Left lobe of liver (tissue), 2 donors: ENCODE data around the gene CST8. TPM values are rescaled to one million over a fixed set of nuclear protein-coding genes. Genes with fewer than 3 reads are reported as not detected.

Experiments used
- ATAC-seq: fragments of 200-7000 bp; cut with Tn5 transposase; one replicate; pipeline ENCODE4 v1.9.1; 2020; ENCODE audit warnings: mild to moderate bottlenecking, moderate library complexity
- DNase-seq: peaks from one replicate; pipeline ENCODE4 v3.0.0-alpha.2; 2020; ENCODE audit warnings: low spot score
- total RNA-seq: library from RNA; stranded (reverse); gene quantifications from one replicate; pipeline ENCODE4 v1.2.1, GENCODE V29; 2021
- donor health status: DM: no; HTN: no; CAD: no; lungs with moderate emphysema.
- donor health status: DM: no; HTN: yes; CAD: no.

The CST8 gene
- total RNA-seq, 1 donor from 2014 or later = not detected

GRCh38 chr20:23519556-23519955 is 28.6 kb downstream of the CST8 start:
- ATAC-seq (no peak), DNase-seq (no peak)

GRCh38 chr20:23520185-23520584 is 29.3 kb downstream of the CST8 start:
- no peak for DNase-seq

GRCh38 chr20:23524146-23524545 is 33.2 kb downstream of the CST8 start:
- ATAC-seq (no peak), DNase-seq (no peak)

More at GRCh38 chr20:23520185-23520584, 29.3 kb downstream of the CST8 start:
- no peak for ATAC-seq

- no peak for ATAC-seq
These were observed 35.9 kb downstream of the CST8 start for GRCh38 chr20:23526850-23527249.

GRCh38 chr20:23528867-23529431 is 38.0 kb downstream of the CST8 start:
- ATAC-seq (no peak), DNase-seq (no peak)

More at GRCh38 chr20:23526850-23527249, 35.9 kb downstream of the CST8 start:
- DNase-seq = no peak

GRCh38 chr20:23530937-23531567 is 40.1 kb downstream of the CST8 start:
- DNase-seq = no peak
- ATAC-seq = no peak

GRCh38 chr20:23532533-23532932 is 41.6 kb downstream of the CST8 start:
- no peak for ATAC-seq
- DNase-seq = no peak

GRCh38 chr20:23533161-23533560 is 42.2 kb downstream of the CST8 start:
- ATAC-seq = no peak
- no peak for DNase-seq

GRCh38 chr20:23534801-23535593 is 44.1 kb downstream of the CST8 start:
- ATAC-seq (no peak), DNase-seq (no peak)

- ATAC-seq = no peak
- no peak for DNase-seq
These were observed 45.5 kb downstream of the CST8 start for GRCh38 chr20:23536328-23536974.

GRCh38 chr20:23537030-23537429 is 46.1 kb downstream of the CST8 start:
- no peak for ATAC-seq
- DNase-seq = no peak

- no peak for ATAC-seq
- no peak for DNase-seq
These were observed 49.7 kb downstream of the CST8 start for GRCh38 chr20:23540624-23541023.

- DNase-seq (no peak), ATAC-seq (no peak)
These were observed 50.4 kb downstream of the CST8 start for GRCh38 chr20:23541330-23541729.

- DNase-seq = no peak
- ATAC-seq = no peak
These were observed 50.9 kb downstream of the CST8 start for GRCh38 chr20:23541776-23542175.

GRCh38 chr20:23542801-23543200 is 51.9 kb downstream of the CST8 start:
- ATAC-seq (no peak), DNase-seq (no peak)

GRCh38 chr20:23544133-23544532 is 53.2 kb downstream of the CST8 start:
- ATAC-seq = no peak
- no peak for DNase-seq

Other genes with a start within 250 kb of the CST8 start
- 2.6 TPM for gene NXT1, start 140.3 kb upstream of the CST8 start, total RNA-seq
- 4.4 TPM for gene GZF1, start 128.9 kb upstream of the CST8 start, total RNA-seq
- 5.3 TPM for gene NAPB, start 69.6 kb upstream of the CST8 start, total RNA-seq
- gene CSTL1, start 51.4 kb upstream of the CST8 start, total RNA-seq = not detected
- gene CST11, start 38.2 kb upstream of the CST8 start, total RNA-seq = not detected
- not detected for gene CST9L, start 77.4 kb downstream of the CST8 start, total RNA-seq
- not detected for gene CST9, start 114.8 kb downstream of the CST8 start, total RNA-seq
- gene CST3, start 146.8 kb downstream of the CST8 start, total RNA-seq = 1,478 TPM
- not detected for gene CST4, start 197.9 kb downstream of the CST8 start, total RNA-seq